ENCODE measurements around the gene ASCC3.

The ASCC3 gene

GRCh38 chr6:100467129-100468015 is 413.8 kb downstream of the ASCC3 start:
- DNase-seq (ENCODE audit: low read depth in 2 of 3, low spot score in 1 of 3), result no peak

DNA sequence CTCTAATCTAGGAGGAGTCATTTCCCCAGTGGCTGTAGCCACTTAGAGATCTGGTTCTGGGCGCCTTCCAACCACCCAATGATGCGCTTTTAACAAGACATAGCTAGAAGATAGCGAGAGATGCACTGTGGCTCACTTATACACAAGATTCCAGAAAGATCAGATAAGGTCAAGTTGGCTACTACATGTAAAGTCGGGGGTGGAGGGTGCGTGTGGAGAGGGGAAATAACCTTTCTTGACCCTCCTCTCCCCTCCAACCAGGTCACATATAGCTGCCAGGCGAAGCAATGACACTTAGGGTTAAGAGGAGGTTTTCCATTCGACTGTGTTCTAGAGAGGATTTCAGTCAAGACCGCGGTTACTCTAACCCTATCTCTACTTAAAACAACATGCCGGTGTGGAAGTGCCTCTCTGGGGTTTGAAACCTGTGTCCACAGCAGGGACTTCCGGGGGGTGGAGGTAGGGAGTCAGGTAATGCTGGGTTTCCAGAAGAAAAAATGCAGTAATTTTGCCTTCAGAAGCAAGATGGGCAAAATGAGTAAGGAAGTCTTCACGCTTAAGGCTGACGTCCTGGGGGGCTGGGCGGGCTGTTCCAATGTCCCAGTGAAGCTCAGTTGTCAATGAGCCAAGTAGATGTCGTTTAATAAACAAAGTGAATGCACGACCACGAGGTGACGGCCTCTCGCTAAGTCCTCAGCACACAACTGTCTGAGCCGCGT is 414.6 kb downstream of the ASCC3 start:
- no peak for DNase-seq (ENCODE audit: low read depth in 2 of 3, low spot score in 1 of 3)

GRCh38 chr6:100465701-100466409 is 415.3 kb downstream of the ASCC3 start:
- no peak for DNase-seq (ENCODE audit: low read depth in 2 of 3, low spot score in 1 of 3)

GRCh38 chr6:100464903-100465700 is 416.0 kb downstream of the ASCC3 start, which contains the start of gene SIM1:
TSS of gene SIM1 (minus strand) at chr6:100464921. CDS start at chr6:100463468, 1,453 bp downstream.
- DNase-seq (ENCODE audit: low read depth in 2 of 3, low spot score in 1 of 3), result no peak

- DNase-seq (ENCODE audit: low read depth in 2 of 3, low spot score in 1 of 3), result no peak
These were observed 416.8 kb downstream of the ASCC3 start for GRCh38 chr6:100464162-100464851.

DNA sequence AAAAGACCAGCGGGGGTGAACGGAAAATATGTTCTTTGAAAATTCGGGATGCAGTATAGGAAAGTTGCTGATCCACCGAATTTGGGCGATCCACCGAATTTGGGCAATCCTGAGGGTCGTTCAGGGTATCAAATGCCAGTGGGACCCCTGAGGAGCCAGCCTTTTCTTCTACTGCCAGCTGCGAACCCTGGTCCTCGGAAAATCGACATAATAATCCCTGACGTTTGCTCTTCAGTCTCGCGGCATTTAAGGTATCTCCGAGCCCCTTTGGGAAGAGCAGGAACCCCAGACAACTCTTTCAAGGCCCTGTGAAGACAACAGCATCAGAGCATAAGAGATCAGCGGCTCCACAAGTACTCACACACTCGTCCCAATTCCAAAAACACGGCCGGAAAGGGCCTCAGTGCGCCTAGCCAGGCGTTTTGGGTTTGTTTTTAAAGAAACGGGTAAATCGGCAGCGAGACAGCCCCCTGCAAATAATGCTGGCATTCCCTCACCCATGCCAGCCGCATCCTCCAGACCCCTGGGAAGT is 417.4 kb downstream of the ASCC3 start:
- no peak for DNase-seq (ENCODE audit: low read depth in 2 of 3, low spot score in 1 of 3)

GRCh38 chr6:100462706-100463629 is 418.2 kb downstream of the ASCC3 start:
- no peak for DNase-seq (ENCODE audit: low read depth in 2 of 3, low spot score in 1 of 3)

GRCh38 chr6:100461917-100462705 is 419.0 kb downstream of the ASCC3 start:
- no peak for DNase-seq (ENCODE audit: low read depth in 2 of 3, low spot score in 1 of 3)

DNA sequence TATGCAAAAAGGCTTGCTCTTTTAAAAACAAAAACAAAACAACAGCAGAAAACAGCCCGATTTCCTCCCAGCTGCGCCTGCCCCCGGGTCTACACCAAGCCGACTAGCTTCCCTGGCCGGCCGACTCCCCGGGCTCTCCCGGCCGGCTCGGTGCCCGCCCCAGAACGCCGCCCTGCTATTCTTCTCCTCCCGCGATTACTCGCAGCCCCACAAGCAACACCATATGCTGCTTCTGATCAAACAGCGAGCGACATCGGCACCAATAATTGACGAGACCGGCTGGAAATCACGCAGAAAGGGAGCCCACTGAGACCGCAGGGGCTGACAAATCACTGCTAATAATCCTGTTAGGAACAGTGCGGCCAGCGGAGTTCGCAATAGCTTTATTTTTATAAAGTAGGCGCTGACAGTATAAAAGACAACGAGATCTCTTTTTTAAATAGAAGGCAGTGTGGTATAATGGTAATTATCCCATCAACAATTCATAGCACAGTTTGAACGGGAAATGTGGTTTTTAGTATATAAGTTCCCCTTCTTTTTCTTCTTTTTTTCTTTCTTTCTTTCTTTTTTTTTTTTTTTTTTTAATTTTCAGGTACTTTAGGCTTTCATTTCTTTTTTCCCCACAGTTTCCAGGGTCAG is 419.7 kb downstream of the ASCC3 start:
- no peak for DNase-seq (ENCODE audit: low read depth in 2 of 3, low spot score in 1 of 3)

- no peak for DNase-seq (ENCODE audit: low read depth in 2 of 3, low spot score in 1 of 3)
These were observed 420.4 kb downstream of the ASCC3 start for GRCh38 chr6:100460650-100461204.

GRCh38 chr6:100459592-100460184 is 421.4 kb downstream of the ASCC3 start:
- DNase-seq (ENCODE audit: low read depth in 2 of 3, low spot score in 1 of 3), result no peak

GRCh38 chr6:100458841-100459591 is 422.1 kb downstream of the ASCC3 start:
- DNase-seq (ENCODE audit: low read depth in 2 of 3, low spot score in 1 of 3), result no peak
